ENCODE data around the gene KAZN. TPM values are rescaled to one million over a fixed set of nuclear protein-coding genes. Genes with fewer than 3 reads are reported as not detected.

KAZN gene
- polyA plus RNA-seq, 1 donor from 2014 or later, result 20.6 TPM

DNA sequence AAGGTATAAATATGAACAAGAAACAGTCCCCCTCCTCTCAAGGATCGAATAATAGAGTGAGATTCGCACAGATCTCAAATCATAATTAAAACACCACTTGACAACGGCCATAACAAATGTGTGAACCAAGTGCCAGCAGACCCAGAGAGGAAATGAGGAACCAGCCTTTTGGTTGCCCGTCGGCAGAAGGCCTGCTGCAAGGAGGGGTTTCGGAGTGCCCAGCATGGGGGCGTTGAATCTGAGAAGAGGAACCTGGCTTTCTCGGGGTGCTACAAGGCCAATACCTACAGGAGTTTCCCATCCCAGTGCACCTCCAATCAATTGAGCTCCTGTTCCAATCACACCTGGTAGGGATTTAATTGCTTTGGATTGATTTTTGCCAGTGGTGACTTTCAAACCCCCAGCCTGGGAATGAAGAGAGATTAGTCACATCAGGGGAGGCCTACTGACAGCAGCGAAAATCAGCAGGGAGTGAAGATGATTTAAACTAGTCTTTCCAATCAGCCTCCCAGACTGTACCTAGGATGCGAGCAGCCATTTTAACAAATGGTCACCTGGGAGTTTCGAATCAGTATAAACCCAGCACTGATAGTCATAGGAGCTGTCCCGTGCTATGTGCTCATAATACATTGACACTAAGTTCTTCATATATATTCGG lies 263.8 kb downstream of the KAZN start:
- H3K9me2 ChIP-seq (ENCODE audit: insufficient read depth, low read length), result no peaks in the 10 kb centered on the region
- H3K4me3 ChIP-seq (ENCODE audit: low read length), result no peak overlapping the region
- H3K9me3 ChIP-seq (ENCODE audit: low read length), result no peaks in the 10 kb centered on the region
- H3K36me3 ChIP-seq (ENCODE audit: insufficient read depth, low read length), result no peaks in the 10 kb centered on the region
- no peak overlapping the region for H3K27ac ChIP-seq (ENCODE audit: low read length)
- no peaks in the 10 kb centered on the region for H4K20me1 ChIP-seq (ENCODE audit: insufficient read depth)
- no peaks in the 10 kb centered on the region for H3F3A ChIP-seq (ENCODE audit: insufficient read depth, low read length, poor library complexity, severe bottlenecking)
- H2AFZ ChIP-seq (ENCODE audit: low read depth, low read length), result no peak overlapping the region
- H3K79me2 ChIP-seq (replicated peaks; ENCODE audit: insufficient read depth, low read length), result peaks cover 3% of the 10 kb centered on the region
- TF ChIP-seq EP300 (conservative IDR thresholded peaks at IDR 0.05; ENCODE audit: poor library complexity, severe bottlenecking) (no peak), POLR2AphosphoS5 (IDR thresholded peaks at IDR 0.05) (no peak)
- TF ChIP-seq, protein P1, sequence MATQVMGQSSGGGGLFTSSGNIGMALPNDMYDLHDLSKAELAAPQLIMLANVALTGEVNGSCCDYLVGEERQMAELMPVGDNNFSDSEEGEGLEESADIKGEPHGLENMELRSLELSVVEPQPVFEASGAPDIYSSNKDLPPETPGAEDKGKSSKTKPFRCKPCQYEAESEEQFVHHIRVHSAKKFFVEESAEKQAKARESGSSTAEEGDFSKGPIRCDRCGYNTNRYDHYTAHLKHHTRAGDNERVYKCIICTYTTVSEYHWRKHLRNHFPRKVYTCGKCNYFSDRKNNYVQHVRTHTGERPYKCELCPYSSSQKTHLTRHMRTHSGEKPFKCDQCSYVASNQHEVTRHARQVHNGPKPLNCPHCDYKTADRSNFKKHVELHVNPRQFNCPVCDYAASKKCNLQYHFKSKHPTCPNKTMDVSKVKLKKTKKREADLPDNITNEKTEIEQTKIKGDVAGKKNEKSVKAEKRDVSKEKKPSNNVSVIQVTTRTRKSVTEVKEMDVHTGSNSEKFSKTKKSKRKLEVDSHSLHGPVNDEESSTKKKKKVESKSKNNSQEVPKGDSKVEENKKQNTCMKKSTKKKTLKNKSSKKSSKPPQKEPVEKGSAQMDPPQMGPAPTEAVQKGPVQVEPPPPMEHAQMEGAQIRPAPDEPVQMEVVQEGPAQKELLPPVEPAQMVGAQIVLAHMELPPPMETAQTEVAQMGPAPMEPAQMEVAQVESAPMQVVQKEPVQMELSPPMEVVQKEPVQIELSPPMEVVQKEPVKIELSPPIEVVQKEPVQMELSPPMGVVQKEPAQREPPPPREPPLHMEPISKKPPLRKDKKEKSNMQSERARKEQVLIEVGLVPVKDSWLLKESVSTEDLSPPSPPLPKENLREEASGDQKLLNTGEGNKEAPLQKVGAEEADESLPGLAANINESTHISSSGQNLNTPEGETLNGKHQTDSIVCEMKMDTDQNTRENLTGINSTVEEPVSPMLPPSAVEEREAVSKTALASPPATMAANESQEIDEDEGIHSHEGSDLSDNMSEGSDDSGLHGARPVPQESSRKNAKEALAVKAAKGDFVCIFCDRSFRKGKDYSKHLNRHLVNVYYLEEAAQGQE (IDR thresholded peaks at IDR 0.05; ENCODE audit: borderline replicate concordance), result peak; percentile 76
- H3K27me3 ChIP-seq (ENCODE audit: insufficient read depth, low read depth, low read length), result no peaks in the 10 kb centered on the region
- H3K4me2 ChIP-seq (ENCODE audit: low read length), result no peak overlapping the region
- H3K9ac ChIP-seq (ENCODE audit: low read length), result no peak overlapping the region

DNA sequence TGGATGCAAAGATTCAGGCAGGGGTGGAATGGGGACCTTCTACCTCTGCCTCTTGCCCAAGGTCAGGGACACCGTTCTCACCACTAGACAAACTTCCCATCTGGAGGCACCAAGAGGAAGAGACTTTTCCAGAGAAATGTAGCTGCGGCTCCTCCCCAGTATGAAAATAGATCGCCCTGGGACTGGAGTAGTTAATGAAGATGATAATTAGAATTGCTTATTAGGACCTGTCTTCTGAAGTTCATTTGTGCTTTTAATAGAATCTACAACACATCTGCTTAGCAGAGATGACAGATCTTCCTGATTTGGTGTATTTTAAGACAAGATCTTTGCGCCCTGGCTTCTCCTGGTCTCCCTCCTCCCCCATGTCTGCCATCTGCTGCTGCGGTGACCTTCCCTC lies 266.6 kb downstream of the KAZN start:
- Histone ChIP-seq H3F3A (ENCODE audit: insufficient read depth, low read length, poor library complexity, severe bottlenecking) (no peaks in the 10 kb centered on the region), H3K4me2 (ENCODE audit: low read length) (no peak overlapping the region), H4K20me1 (ENCODE audit: insufficient read depth) (no peaks in the 10 kb centered on the region), H3K9me2 (ENCODE audit: insufficient read depth, low read length) (no peaks in the 10 kb centered on the region), H3K9me3 (ENCODE audit: low read length) (no peaks in the 10 kb centered on the region), H3K4me3 (ENCODE audit: low read length) (no peak overlapping the region), H3K9ac (ENCODE audit: low read length) (no peak overlapping the region), H3K27me3 (ENCODE audit: insufficient read depth, low read depth, low read length) (no peaks in the 10 kb centered on the region), H3K27ac (ENCODE audit: low read length) (no peak overlapping the region), H3K36me3 (ENCODE audit: insufficient read depth, low read length) (no peaks in the 10 kb centered on the region), H3K79me2 (replicated peaks; ENCODE audit: insufficient read depth, low read length) (peaks cover 3% of the 10 kb centered on the region), H2AFZ (ENCODE audit: low read depth, low read length) (no peak overlapping the region)
- TF ChIP-seq POLR2AphosphoS5 (IDR thresholded peaks at IDR 0.05), result no peak
- TF ChIP-seq EP300 (conservative IDR thresholded peaks at IDR 0.05; ENCODE audit: poor library complexity, severe bottlenecking), result no peak
- TF ChIP-seq, protein P1 (IDR thresholded peaks at IDR 0.05; ENCODE audit: borderline replicate concordance), result no peak
- TF ChIP-seq SMC3 (conservative IDR thresholded peaks at IDR 0.05; ENCODE audit: poor library complexity), result no peak
- TF ChIP-seq MXI1 (conservative IDR thresholded peaks at IDR 0.05; ENCODE audit: poor library complexity, severe bottlenecking), result no peak
- TF ChIP-seq EZH2 (IDR thresholded peaks at IDR 0.05; ENCODE audit: borderline replicate concordance, insufficient read depth, low read length, poor library complexity, severe bottlenecking), result no peak
- no peak for TF ChIP-seq TAF1 (IDR thresholded peaks at IDR 0.05; ENCODE audit: low read depth)
- TF ChIP-seq, protein P2, sequence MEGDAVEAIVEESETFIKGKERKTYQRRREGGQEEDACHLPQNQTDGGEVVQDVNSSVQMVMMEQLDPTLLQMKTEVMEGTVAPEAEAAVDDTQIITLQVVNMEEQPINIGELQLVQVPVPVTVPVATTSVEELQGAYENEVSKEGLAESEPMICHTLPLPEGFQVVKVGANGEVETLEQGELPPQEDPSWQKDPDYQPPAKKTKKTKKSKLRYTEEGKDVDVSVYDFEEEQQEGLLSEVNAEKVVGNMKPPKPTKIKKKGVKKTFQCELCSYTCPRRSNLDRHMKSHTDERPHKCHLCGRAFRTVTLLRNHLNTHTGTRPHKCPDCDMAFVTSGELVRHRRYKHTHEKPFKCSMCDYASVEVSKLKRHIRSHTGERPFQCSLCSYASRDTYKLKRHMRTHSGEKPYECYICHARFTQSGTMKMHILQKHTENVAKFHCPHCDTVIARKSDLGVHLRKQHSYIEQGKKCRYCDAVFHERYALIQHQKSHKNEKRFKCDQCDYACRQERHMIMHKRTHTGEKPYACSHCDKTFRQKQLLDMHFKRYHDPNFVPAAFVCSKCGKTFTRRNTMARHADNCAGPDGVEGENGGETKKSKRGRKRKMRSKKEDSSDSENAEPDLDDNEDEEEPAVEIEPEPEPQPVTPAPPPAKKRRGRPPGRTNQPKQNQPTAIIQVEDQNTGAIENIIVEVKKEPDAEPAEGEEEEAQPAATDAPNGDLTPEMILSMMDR (IDR thresholded peaks at IDR 0.05; ENCODE audit: poor library complexity, severe bottlenecking), result no peak
- no peak for TF ChIP-seq RAD21 (conservative IDR thresholded peaks at IDR 0.05)
